ENCODE results near the gene RPL31. TPM values are rescaled to one million over a fixed set of nuclear protein-coding genes. Genes with fewer than 3 reads are reported as not detected.
A peak's percentile ranks its signal among the peaks of the same experiment; 100 is the strongest.

RPL31 gene
- total RNA-seq, 1 donor from 2014 or later = 1,129 TPM

- no peaks in the 10 kb centered on the region for H3K27me3 Mint-ChIP-seq (ENCODE audit: low read depth, unreplicated experiment)
- no peak overlapping the region for H2AFZ ChIP-seq (ENCODE audit: low read depth, low read length)
- peak; percentile 84 for FAIRE-seq
These were observed 17.2 kb upstream of the RPL31 start for GRCh38 chr2:100984892-100985307.

GRCh38 chr2:100986157-100986556 lies 15.9 kb upstream of the RPL31 start:
- no peaks in the 10 kb centered on the region for H3K27me3 ChIP-seq (ENCODE audit: insufficient read depth, low read length)
- Mint-ChIP-seq H3K27me3 (ENCODE audit: low read depth, unreplicated experiment) (no peaks in the 10 kb centered on the region), H3K4me1 (ENCODE audit: low read depth, unreplicated experiment) (peaks cover 9% of the 10 kb centered on the region), H3K9me3 (ENCODE audit: unreplicated experiment) (no peaks in the 10 kb centered on the region), H3K36me3 (ENCODE audit: low read depth, unreplicated experiment) (peaks cover 7% of the 10 kb centered on the region), H3K27ac (ENCODE audit: unreplicated experiment) (no peak overlapping the region), H3K4me3 (ENCODE audit: unreplicated experiment) (no peak overlapping the region)
- no peaks in the 10 kb centered on the region for H3K4me1 ChIP-seq (ENCODE audit: insufficient read depth, low read length)
- no peak overlapping the region for H3K9ac ChIP-seq (ENCODE audit: low read length)
- H4K20me1 ChIP-seq (ENCODE audit: insufficient read depth, low read length) = peaks cover 4% of the 10 kb centered on the region
- H2AFZ ChIP-seq (ENCODE audit: low read depth, low read length) = no peak overlapping the region
- H3K4me3 ChIP-seq (ENCODE audit: insufficient read depth, low read depth, low read length) = no peak overlapping the region
- FAIRE-seq (no peak), DNase-seq (ENCODE audit: low read depth) (no peak)
- TF ChIP-seq EZH2 (IDR thresholded peaks at IDR 0.05; ENCODE audit: insufficient read depth, low read length) (no peak), CTCF (IDR thresholded peaks at IDR 0.05; ENCODE audit: insufficient read depth, low read depth, low read length) (no peak)
- H3K9me3 ChIP-seq (ENCODE audit: insufficient read depth, low read depth, low read length) = no peaks in the 10 kb centered on the region
- no peak overlapping the region for H3K4me2 ChIP-seq (ENCODE audit: low read length)
- H3K36me3 ChIP-seq (ENCODE audit: insufficient read depth, low read length) = no peaks in the 10 kb centered on the region
- no peak overlapping the region for H3K27ac ChIP-seq (ENCODE audit: low read depth, low read length)
- no peaks in the 10 kb centered on the region for H3K79me2 ChIP-seq (ENCODE audit: insufficient read depth, low read length)

More at GRCh38 chr2:100984892-100985307, 17.2 kb upstream of the RPL31 start:
- H3K4me2 ChIP-seq (ENCODE audit: low read length) = no peak overlapping the region
- peaks cover 12% of the 10 kb centered on the region for H3K4me1 Mint-ChIP-seq (ENCODE audit: low read depth, unreplicated experiment)
- no peak overlapping the region for H3K4me3 ChIP-seq (ENCODE audit: insufficient read depth, low read depth, low read length)
- peak; percentile 36 for DNase-seq (ENCODE audit: low read depth)
- no peaks in the 10 kb centered on the region for H3K4me1 ChIP-seq (ENCODE audit: insufficient read depth, low read length)
- H3K36me3 Mint-ChIP-seq (ENCODE audit: low read depth, unreplicated experiment) = peaks cover 3% of the 10 kb centered on the region
- H3K27ac Mint-ChIP-seq (ENCODE audit: unreplicated experiment) = no peak overlapping the region
- H3K9me3 ChIP-seq (ENCODE audit: insufficient read depth, low read depth, low read length) = no peaks in the 10 kb centered on the region
- H4K20me1 ChIP-seq (ENCODE audit: insufficient read depth, low read length) = peaks cover 4% of the 10 kb centered on the region
- H3K9me3 Mint-ChIP-seq (ENCODE audit: unreplicated experiment) = peaks cover 3% of the 10 kb centered on the region
- no peaks in the 10 kb centered on the region for H3K36me3 ChIP-seq (ENCODE audit: insufficient read depth, low read length)
- no peaks in the 10 kb centered on the region for H3K79me2 ChIP-seq (ENCODE audit: insufficient read depth, low read length)
- H3K9ac ChIP-seq (ENCODE audit: low read length) = no peak overlapping the region
- H3K27ac ChIP-seq (ENCODE audit: low read depth, low read length) = no peak overlapping the region
- no peaks in the 10 kb centered on the region for H3K27me3 ChIP-seq (ENCODE audit: insufficient read depth, low read length)
- TF ChIP-seq EZH2 (IDR thresholded peaks at IDR 0.05; ENCODE audit: insufficient read depth, low read length) (no peak), CTCF (IDR thresholded peaks at IDR 0.05; ENCODE audit: insufficient read depth, low read depth, low read length) (peak; percentile 92)
- no peak overlapping the region for H3K4me3 Mint-ChIP-seq (ENCODE audit: unreplicated experiment)

- Histone ChIP-seq H3K27ac (ENCODE audit: low read depth, low read length) (no peak overlapping the region), H3K4me2 (ENCODE audit: low read length) (no peak overlapping the region), H3K9me3 (ENCODE audit: insufficient read depth, low read depth, low read length) (no peaks in the 10 kb centered on the region), H3K27me3 (ENCODE audit: insufficient read depth, low read length) (no peaks in the 10 kb centered on the region), H3K9ac (ENCODE audit: low read length) (no peak overlapping the region), H3K79me2 (ENCODE audit: insufficient read depth, low read length) (no peaks in the 10 kb centered on the region), H2AFZ (ENCODE audit: low read depth, low read length) (no peak overlapping the region), H3K4me3 (ENCODE audit: insufficient read depth, low read depth, low read length) (no peak overlapping the region), H3K36me3 (ENCODE audit: insufficient read depth, low read length) (no peaks in the 10 kb centered on the region), H3K4me1 (ENCODE audit: insufficient read depth, low read length) (no peaks in the 10 kb centered on the region), H4K20me1 (ENCODE audit: insufficient read depth, low read length) (peaks cover 4% of the 10 kb centered on the region)
- Mint-ChIP-seq H3K9me3 (ENCODE audit: unreplicated experiment) (no peaks in the 10 kb centered on the region), H3K27ac (ENCODE audit: unreplicated experiment) (no peak overlapping the region), H3K36me3 (ENCODE audit: low read depth, unreplicated experiment) (peaks cover 11% of the 10 kb centered on the region), H3K4me1 (ENCODE audit: low read depth, unreplicated experiment) (peaks cover 9% of the 10 kb centered on the region), H3K27me3 (ENCODE audit: low read depth, unreplicated experiment) (no peaks in the 10 kb centered on the region), H3K4me3 (ENCODE audit: unreplicated experiment) (no peak overlapping the region)
- FAIRE-seq (no peak), DNase-seq (ENCODE audit: low read depth) (no peak)
- TF ChIP-seq EZH2 (IDR thresholded peaks at IDR 0.05; ENCODE audit: insufficient read depth, low read length) (no peak), CTCF (IDR thresholded peaks at IDR 0.05; ENCODE audit: insufficient read depth, low read depth, low read length) (no peak)
These were observed 14.6 kb upstream of the RPL31 start for GRCh38 chr2:100987536-100987935.
